IMR-90 (cell line): ENCODE data around the gene PLPP7. TPM values are rescaled to one million over a fixed set of nuclear protein-coding genes. Genes with fewer than 3 reads are reported as not detected.
A peak's percentile ranks its signal among the peaks of the same experiment; 100 is the strongest.

Experiments
- ATAC-seq: fragments of 200-7000 bp; cut with Tn5 transposase; 2 replicates; pipeline ENCODE4 v1.9.1; 2020; ENCODE audit warnings: low read depth, mild to moderate bottlenecking, moderate library complexity
- BruUV-seq: library from RNA; stranded (reverse); fragments of 400-500 nt; replicated peaks from 2 replicates; lab custom pipeline; 2021; lab: Mats Ljungman, UMichigan
- CTCF ChIA-PET: fragments of 300-600 bp; formaldehyde crosslinking; extraction: SDS; loops from one replicate; lab custom pipeline; 2021; ENCODE audit warnings: antibody characterized with exemption; lab: Yijun Ruan, JAX
- POLR2A ChIA-PET: fragments of 300-600 bp; sonication (Branson Sonifier 250); formaldehyde crosslinking; loops from one replicate; lab custom pipeline; 2022; ENCODE audit warnings: antibody characterized with exemption; ENCODE audit not compliant: unreplicated experiment; lab: Charles Lee
- DNase-seq: peaks from one replicate; pipeline ENCODE4 v3.0.0; 2013
- H2AFZ ChIP-seq: replicated peaks from 2 replicates; pipeline ENCODE3; 2013; ENCODE audit warnings: low read length, mild to moderate bottlenecking; ENCODE audit not compliant: poor library complexity
- H2AK5ac ChIP-seq: 2 replicates; pipeline ENCODE4 v1.6.1; 2013; ENCODE audit warnings: low read depth, low read length, inconsistent platforms
- H2AK9ac ChIP-seq: replicated peaks from 2 replicates; pipeline ENCODE3; 2013; ENCODE audit warnings: mild to moderate bottlenecking, low read depth, low read length, moderate library complexity; ENCODE audit not compliant: poor library complexity
- H2BK120ac ChIP-seq: 2 replicates; pipeline ENCODE4 v1.6.1; 2013; ENCODE audit warnings: low read depth, low read length, inconsistent platforms
- H2BK15ac ChIP-seq: 3 replicates; pipeline ENCODE4 v1.6.1; 2013; ENCODE audit warnings: low read depth, low read length, inconsistent platforms
- H2BK20ac ChIP-seq: 2 replicates; pipeline ENCODE4 v1.6.1; 2013; ENCODE audit warnings: low read depth, mild to moderate bottlenecking, inconsistent platforms, low read length, moderate library complexity
- H2BK5ac ChIP-seq: 2 replicates; pipeline ENCODE4 v1.6.1; 2013; ENCODE audit warnings: mild to moderate bottlenecking, low read depth, low read length, inconsistent platforms; ENCODE audit not compliant: poor library complexity, severe bottlenecking
- H3K14ac ChIP-seq: replicated peaks from 2 replicates; pipeline ENCODE4 v1.6.1; 2013; ENCODE audit warnings: low read depth, low read length, inconsistent platforms
- H3K18ac ChIP-seq: 2 replicates; pipeline ENCODE4 v1.6.1; 2013; ENCODE audit warnings: low read depth, low read length, control low read depth
- H3K23ac ChIP-seq: 2 replicates; pipeline ENCODE4 v1.6.1; 2013; ENCODE audit warnings: low read depth, low read length, inconsistent platforms
- H3K27ac ChIP-seq: 2 replicates; pipeline ENCODE4 v1.5.1; 2013; ENCODE audit warnings: mild to moderate bottlenecking, control low read depth, low read length; ENCODE audit not compliant: insufficient read depth
- H3K27me3 ChIP-seq: 2 replicates; pipeline ENCODE4 v1.6.1; 2013; ENCODE audit warnings: low read length; ENCODE audit not compliant: control insufficient read depth, insufficient read depth
- H3K36me3 ChIP-seq: 2 replicates; pipeline ENCODE4 v1.6.1; 2013; ENCODE audit warnings: low read length, mixed read lengths; ENCODE audit not compliant: control insufficient read depth, insufficient read depth
- H3K4ac ChIP-seq: 2 replicates; pipeline ENCODE4 v1.6.1; 2013; ENCODE audit warnings: low read depth, low read length, inconsistent platforms
- H3K4me1 ChIP-seq: 2 replicates; pipeline ENCODE4 v1.6.1; 2013; ENCODE audit warnings: low read length, mixed read lengths; ENCODE audit not compliant: control insufficient read depth, insufficient read depth
- H3K4me2 ChIP-seq: 2 replicates; pipeline ENCODE4 v1.6.1; 2013; ENCODE audit warnings: low read depth, mild to moderate bottlenecking, control low read depth, low read length, moderate library complexity
- H3K4me3 ChIP-seq: 2 replicates; pipeline ENCODE4 v1.5.1; 2013; ENCODE audit warnings: low read depth, mild to moderate bottlenecking, control low read depth, low read length, moderate library complexity; ENCODE audit not compliant: insufficient read depth
- H3K56ac ChIP-seq: 2 replicates; pipeline ENCODE4 v1.6.1; 2013; ENCODE audit warnings: low read length, inconsistent platforms; ENCODE audit not compliant: insufficient read depth; ENCODE audit errors: extremely low read depth
- H3K79me1 ChIP-seq, 2 experiments: 2 replicates each; pipeline ENCODE4 v1.6.1; 2013; ENCODE audit warnings: low read length in 2 of 2, inconsistent platforms in 1 of 2, low read depth in 1 of 2
- H3K9ac ChIP-seq: 2 replicates; pipeline ENCODE4 v1.6.1; 2013; ENCODE audit warnings: low read depth, low read length, control low read depth
- H3K9me1 ChIP-seq: 2 replicates; pipeline ENCODE4 v1.6.1; 2013; ENCODE audit warnings: low read length, inconsistent platforms; ENCODE audit not compliant: insufficient read depth
- H3K9me3 ChIP-seq: 2 replicates; pipeline ENCODE4 v1.6.1; 2013; ENCODE audit warnings: low read length; ENCODE audit not compliant: control insufficient read depth, insufficient read depth
- H4K20me1 ChIP-seq: 2 replicates; pipeline ENCODE4 v1.6.1; 2013; ENCODE audit warnings: low read length, inconsistent platforms; ENCODE audit not compliant: insufficient read depth
- H4K5ac ChIP-seq: 2 replicates; pipeline ENCODE4 v1.6.1; 2013; ENCODE audit warnings: mild to moderate bottlenecking, low read depth, low read length, control low read depth
- H4K8ac ChIP-seq, 2 experiments: 2 replicates each; pipeline ENCODE4 v1.6.1; 2013; ENCODE audit warnings: low read depth in 2 of 2, low read length in 2 of 2, control low read depth in 1 of 2, inconsistent platforms in 1 of 2
- H4K91ac ChIP-seq: 2 replicates; pipeline ENCODE4 v1.6.1; 2013; ENCODE audit warnings: low read depth, low read length, inconsistent platforms; ENCODE audit not compliant: insufficient read depth
- BHLHE40 ChIP-seq: fragments of 150-350 bp; IDR thresholded peaks from 2 replicates; pipeline ENCODE4 v1.6.1; 2016; ENCODE audit warnings: mild to moderate bottlenecking, low read depth, low read length
- CEBPB ChIP-seq: IDR thresholded peaks from 2 replicates; pipeline ENCODE4 v1.6.1; 2012; ENCODE audit warnings: low read depth, low read length, improper control_type of control experiment
- CHD1 ChIP-seq: IDR thresholded peaks from 2 replicates; pipeline ENCODE4 v1.6.1; 2012; ENCODE audit warnings: low read depth, low read length, improper control_type of control experiment
- CTCF ChIP-seq: conservative IDR thresholded peaks from 2 replicates; pipeline ENCODE4 v1.5.1; 2012; ENCODE audit warnings: mild to moderate bottlenecking, low read depth, low read length, improper control_type of control experiment
- ELK1 ChIP-seq: fragments of 150-350 bp; IDR thresholded peaks from 2 replicates; pipeline ENCODE4 v1.6.1; 2016; ENCODE audit warnings: low read depth, mild to moderate bottlenecking, low read length, moderate library complexity, borderline replicate concordance
- FOS ChIP-seq: fragments of 150-350 bp; IDR thresholded peaks from 2 replicates; pipeline ENCODE4 v1.6.1; 2016; ENCODE audit warnings: low read depth, low read length
- MAFK ChIP-seq: IDR thresholded peaks from 2 replicates; pipeline ENCODE4 v1.6.1; 2012; ENCODE audit warnings: low read depth, low read length, improper control_type of control experiment
- MAZ ChIP-seq: IDR thresholded peaks from 2 replicates; pipeline ENCODE4 v1.6.1; 2012; ENCODE audit warnings: low read depth, mild to moderate bottlenecking, low read length, improper control_type of control experiment, moderate library complexity, borderline replicate concordance
- MXI1 ChIP-seq: IDR thresholded peaks from 2 replicates; pipeline ENCODE4 v1.6.1; 2012; ENCODE audit warnings: low read depth, mild to moderate bottlenecking, low read length, moderate library complexity, borderline replicate concordance
- NFE2L2 ChIP-seq: fragments of 150-350 bp; IDR thresholded peaks from 2 replicates; pipeline ENCODE4 v1.6.1; 2016; ENCODE audit warnings: low read depth, mild to moderate bottlenecking, low read length
- POLR2A ChIP-seq: IDR thresholded peaks from 2 replicates; pipeline ENCODE4 v1.6.1; 2012; ENCODE audit warnings: mild to moderate bottlenecking, low read depth, low read length
- RAD21 ChIP-seq: IDR thresholded peaks from 2 replicates; pipeline ENCODE4 v1.6.1; 2012; ENCODE audit warnings: low read length, improper control_type of control experiment
- RCOR1 ChIP-seq: IDR thresholded peaks from 2 replicates; pipeline ENCODE4 v1.6.1; 2012; ENCODE audit warnings: mild to moderate bottlenecking, low read length, improper control_type of control experiment; ENCODE audit not compliant: insufficient replicate concordance
- RFX5 ChIP-seq: IDR thresholded peaks from 2 replicates; pipeline ENCODE4 v1.8.0; 2012; ENCODE audit warnings: low read depth, mild to moderate bottlenecking, low read length, moderate library complexity
- SMC3 ChIP-seq: fragments of 150-350 bp; IDR thresholded peaks from 2 replicates; pipeline ENCODE4 v1.6.1; 2016; ENCODE audit warnings: low read depth, mild to moderate bottlenecking, antibody characterized with exemption, low read length, moderate library complexity
- USF2 ChIP-seq: fragments of 150-350 bp; IDR thresholded peaks from 2 replicates; pipeline ENCODE4 v1.6.1; 2017; ENCODE audit warnings: mild to moderate bottlenecking, antibody characterized with exemption, low read length, low read depth
- WGBS, 2 experiments: methylation state at CpG; one replicate each; pipeline versions ENCODE4 v1.1.5 to v1.1.7; 2013; ENCODE audit warnings: missing lambda C conversion rate in 2 of 2; ENCODE audit not compliant: insufficient read length in 1 of 2; ENCODE audit errors: extremely low coverage in 2 of 2; 5-methylcytosine and 5-hydroxymethylcytosine counted together
- dilution Hi-C: fragments of 300-500 bp; cut with HindIII; formaldehyde crosslinking; loops from one replicate; pipeline ENCODE4 v1.14.3; 2018; ENCODE audit warnings: low sequenced_read_pairs; ENCODE audit not compliant: unreplicated experiment
- in situ Hi-C: fragments of 300-500 bp; cut with MboI; formaldehyde crosslinking; loops from 3 replicates; pipeline ENCODE4 v1.14.3; 2019; ENCODE audit warnings: low sequenced_read_pairs, inconsistent platforms, mixed read lengths
- intact Hi-C: fragments of 100-400 bp; cut with micrococcal nuclease; formaldehyde crosslinking; loops from 2 replicates; pipeline ENCODE4 v1.10.0; 2022
- polyA plus RNA-seq, 3 experiments: library from polyadenylated mRNA; depleted of rRNA; stranded (reverse); fragments of >200 nt; gene quantifications; 2 replicates each; pipeline ENCODE4 v1.2.3, GENCODE V29; 2012; ENCODE audit warnings: low replicate concordance in 1 of 3
- total RNA-seq: library from RNA; depleted of rRNA; stranded (reverse); fragments of >200 nt; gene quantifications from 2 replicates; pipeline ENCODE4 v1.2.3, GENCODE V29; 2012

Gene PLPP7
- total and polyA plus RNA-seq, 2 of the 4 experiments (the other 2 are of a cell fraction): 0.54 to 1.2 TPM

- intact Hi-C loops: loop anchor here (2.0 kb wide), 1 partner anchor 101 kb away; no protein-coding TSS in a partner anchor
- H3K27me3 ChIP-seq: peaks cover 72% of the 10 kb centered on the region
- H2BK120ac ChIP-seq: no peak overlapping the region
- no peak overlapping the region for H2BK15ac ChIP-seq
- no peaks in the 10 kb centered on the region for H3K4me1 ChIP-seq
- no peak overlapping the region for H3K9ac ChIP-seq
- H2AK9ac ChIP-seq: no peak overlapping the region
- BruUV-seq: no TSS peak
- H3K4me3 ChIP-seq: no peak overlapping the region
- no peak overlapping the region for H3K4ac ChIP-seq
- dilution Hi-C loops: no loop called here
- ChIA-PET POLR2A (no interaction called here), CTCF (no interaction called here)
- no peak overlapping the region for H4K8ac ChIP-seq
- WGBS, 2 experiments: 56% methylated on average over 5 of the region's 11 CpGs; no CpG with 5 or more reads in 1 of the 2 experiments
- no peak overlapping the region for H3K18ac ChIP-seq
- no peak for TF ChIP-seq CEBPB
- TF ChIP-seq ELK1: no peak
- TF ChIP-seq RCOR1: no peak
- TF ChIP-seq RAD21: no peak
- TF ChIP-seq SMC3: no peak
- TF ChIP-seq RFX5: no peak
- no peak for TF ChIP-seq MAZ
- no peak for TF ChIP-seq POLR2A
- no peak for TF ChIP-seq BHLHE40
- TF ChIP-seq FOS: no peak
- TF ChIP-seq MAFK: no peak
- no peak for TF ChIP-seq CHD1
- TF ChIP-seq CTCF: no peak
- no peak for TF ChIP-seq NFE2L2
- no peak for TF ChIP-seq MXI1
- TF ChIP-seq USF2: no peak
- H3K9me1 ChIP-seq: peaks cover 5% of the 10 kb centered on the region; the same call in 1 of the 2 replicates
- no peak overlapping the region for H3K23ac ChIP-seq
- no peak overlapping the region for H2AK5ac ChIP-seq
- no peak overlapping the region for H2BK5ac ChIP-seq
- no peaks in the 10 kb centered on the region for H4K20me1 ChIP-seq
- no peak overlapping the region for H4K5ac ChIP-seq
- no peak overlapping the region for H3K56ac ChIP-seq
- no peak overlapping the region for H4K91ac ChIP-seq
- no peaks in the 10 kb centered on the region for H3K79me1 ChIP-seq
- no peak overlapping the region for H3K4me2 ChIP-seq
- H3K36me3 ChIP-seq: no peaks in the 10 kb centered on the region
- DNase-seq (no peak), ATAC-seq (no peak)
- no peak overlapping the region for H2BK20ac ChIP-seq
- H2AFZ ChIP-seq: peak overlapping the region; percentile 51
- no peak overlapping the region for H3K14ac ChIP-seq
- no peak overlapping the region for H3K27ac ChIP-seq
- in situ Hi-C loops: no loop called here
- no peaks in the 10 kb centered on the region for H3K9me3 ChIP-seq
Observed at GRCh38 chr9:131279196-131279862, 10.2 kb upstream of the PLPP7 start.
